C1 segment of cervical spinal cord (tissue), 14 donors: ENCODE results near the gene RASA3.
"Not testable (repeated sequence)": the region's sequence is repeated elsewhere in the genome, so short reads cannot be mapped to it uniquely, and the experiment has no call there.

ENCODE experiments used
- DNase-seq, 14 donors: peaks; one replicate each; lab custom pipeline; 2025; lab: John Stamatoyannopoulos, UW

Gene RASA3

DNA sequence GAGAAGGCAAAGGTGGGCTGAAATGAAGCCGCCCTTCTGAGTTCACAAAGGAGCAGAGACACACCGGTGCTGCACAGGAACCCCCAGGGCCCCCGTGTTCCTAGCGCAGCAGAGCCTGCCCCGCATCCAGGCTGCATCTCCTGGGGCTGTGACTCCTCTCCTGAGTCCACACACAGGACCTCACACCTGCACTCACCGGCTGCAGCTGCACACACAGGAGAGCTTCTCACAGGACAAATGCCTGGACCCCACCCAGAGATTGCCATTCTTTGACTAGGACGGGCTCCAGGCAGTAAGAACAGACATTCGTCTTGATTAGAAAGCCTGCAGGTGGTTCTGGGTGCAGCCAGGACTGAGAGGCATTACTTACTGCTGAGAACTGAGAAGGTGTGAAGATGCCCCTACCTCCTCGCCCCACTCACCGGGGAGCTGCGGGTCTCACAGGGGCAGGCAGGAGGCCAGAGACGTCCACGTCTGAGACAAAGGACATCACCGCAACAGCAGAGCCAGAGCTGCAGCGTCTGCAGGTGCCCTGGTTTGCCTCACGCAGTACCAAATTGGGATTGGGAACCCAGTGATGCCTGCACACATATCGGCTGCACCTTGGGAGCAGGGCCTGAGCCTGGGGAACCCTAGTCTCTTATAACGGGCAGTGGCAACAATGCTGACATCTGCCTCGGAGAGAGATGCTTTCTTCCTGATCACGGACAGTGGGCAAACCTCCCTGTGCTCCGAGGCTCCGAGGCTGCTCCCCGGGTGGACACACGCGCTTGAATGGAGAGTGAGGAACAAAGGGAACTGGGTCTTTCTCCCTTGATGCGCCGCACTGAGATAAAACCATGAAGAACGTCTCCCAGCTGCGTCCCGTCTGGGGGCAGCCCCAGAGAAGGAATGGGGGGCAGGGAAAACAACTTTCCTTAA, 50.4 kb downstream of the RASA3 start:
- no peak for DNase-seq

DNA sequence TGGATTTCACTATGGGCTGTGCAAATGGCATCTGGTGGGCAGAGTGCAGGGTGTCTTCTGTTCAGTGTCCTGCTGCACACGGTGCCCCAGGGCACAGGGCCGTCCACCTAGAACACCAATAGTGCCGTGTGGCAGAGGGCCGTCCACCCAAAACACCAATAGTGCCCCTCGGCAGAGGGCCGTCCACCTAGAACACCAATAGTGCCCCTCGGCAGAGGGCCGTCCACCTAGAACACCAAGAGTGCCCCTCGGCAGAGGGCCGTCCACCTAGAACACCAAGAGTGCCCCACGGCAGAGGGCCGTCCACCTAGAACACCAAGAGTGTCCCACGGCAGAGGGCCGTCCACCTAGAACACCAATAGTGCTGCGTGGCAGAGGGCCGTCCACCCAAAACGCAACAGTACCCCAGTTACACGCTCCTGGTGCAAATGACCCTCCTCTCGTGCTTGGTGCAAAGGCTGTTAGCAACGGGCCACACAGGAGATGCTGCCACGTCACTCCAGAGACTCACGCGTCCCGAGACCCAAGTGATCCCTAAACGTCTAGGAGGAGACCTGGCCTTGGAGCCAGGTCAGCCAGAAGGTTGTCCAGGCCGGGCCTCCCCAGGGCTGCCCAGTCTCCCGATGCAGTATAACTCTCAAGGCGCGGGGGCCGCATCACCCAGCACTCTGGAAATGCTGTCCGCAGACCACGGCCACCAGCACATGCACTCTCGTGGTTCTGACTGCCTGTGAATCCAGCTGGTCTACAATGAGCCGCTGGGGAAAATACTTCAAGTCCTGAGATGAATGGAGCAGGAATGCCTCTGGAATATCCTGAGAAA, 51.5 kb downstream of the RASA3 start:
- no peak for DNase-seq

GRCh38 chr13:114079601-114080536, 52.6 kb downstream of the RASA3 start:
- DNase-seq: no peak

- DNase-seq: peak in 1 of 14 donors; percentile 9
Measured at GRCh38 chr13:114078461-114079451, 53.7 kb downstream of the RASA3 start.

DNA sequence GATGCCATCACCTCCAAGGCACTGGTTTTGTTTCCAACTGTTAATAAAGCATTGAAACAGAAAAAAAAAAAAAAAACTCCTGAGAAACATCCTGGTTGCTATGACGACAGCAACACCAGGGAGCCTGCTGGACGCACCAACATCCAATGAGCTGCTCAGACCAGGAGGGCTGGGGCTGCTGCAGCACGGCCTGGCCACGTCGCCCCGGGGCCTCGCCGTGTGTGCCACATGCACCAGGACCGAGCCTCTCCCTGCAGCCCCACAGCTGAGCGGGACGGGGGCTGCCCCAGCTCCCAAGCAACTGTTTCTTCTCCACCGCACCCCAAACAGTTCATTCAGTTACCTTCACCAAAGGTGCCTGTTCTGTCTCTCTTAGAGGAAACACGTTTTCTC, 54.5 kb downstream of the RASA3 start:
- peak in 2 of 14 donors; percentile 33 to 43 for DNase-seq

DNA sequence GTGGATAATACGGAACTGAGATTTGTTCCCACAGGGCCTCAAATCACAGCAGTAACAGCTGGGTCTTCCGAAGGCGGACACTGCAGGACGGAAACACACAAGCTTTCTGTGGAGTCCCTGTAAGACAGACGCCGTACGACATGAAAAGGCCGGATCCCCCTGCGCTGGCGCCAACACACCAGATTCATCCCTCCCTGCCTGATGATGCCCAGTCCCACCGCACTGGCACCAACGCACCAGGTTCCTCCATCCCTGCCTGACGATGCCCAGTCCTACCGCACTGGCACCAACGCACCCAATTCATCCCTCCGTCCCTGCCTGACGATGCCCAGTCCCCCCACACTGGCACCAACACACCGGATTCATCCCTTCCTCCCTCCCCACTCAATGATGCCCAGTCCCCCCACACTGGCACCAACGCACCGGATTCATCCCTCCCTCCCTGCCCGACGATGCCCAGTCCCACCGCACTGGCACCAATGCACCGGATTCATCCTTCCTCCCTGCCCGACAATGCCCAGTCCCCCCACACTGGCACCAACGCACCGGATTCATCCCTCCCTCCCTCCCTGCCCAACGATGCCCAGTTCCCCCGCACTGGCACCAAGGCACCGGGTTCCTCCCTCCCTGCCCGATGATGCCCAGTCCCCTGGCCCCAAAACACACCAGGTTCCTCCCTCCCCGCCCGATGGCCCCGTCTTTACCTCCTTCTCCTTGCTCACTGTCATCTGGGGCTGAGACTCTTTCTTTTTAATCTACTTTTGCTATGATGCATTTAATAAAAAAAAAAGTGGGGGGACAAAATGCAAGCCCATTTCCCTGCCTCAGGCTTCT, 55.1 kb downstream of the RASA3 start:
- peak in 1 of 14 donors; percentile 53 for DNase-seq

DNA sequence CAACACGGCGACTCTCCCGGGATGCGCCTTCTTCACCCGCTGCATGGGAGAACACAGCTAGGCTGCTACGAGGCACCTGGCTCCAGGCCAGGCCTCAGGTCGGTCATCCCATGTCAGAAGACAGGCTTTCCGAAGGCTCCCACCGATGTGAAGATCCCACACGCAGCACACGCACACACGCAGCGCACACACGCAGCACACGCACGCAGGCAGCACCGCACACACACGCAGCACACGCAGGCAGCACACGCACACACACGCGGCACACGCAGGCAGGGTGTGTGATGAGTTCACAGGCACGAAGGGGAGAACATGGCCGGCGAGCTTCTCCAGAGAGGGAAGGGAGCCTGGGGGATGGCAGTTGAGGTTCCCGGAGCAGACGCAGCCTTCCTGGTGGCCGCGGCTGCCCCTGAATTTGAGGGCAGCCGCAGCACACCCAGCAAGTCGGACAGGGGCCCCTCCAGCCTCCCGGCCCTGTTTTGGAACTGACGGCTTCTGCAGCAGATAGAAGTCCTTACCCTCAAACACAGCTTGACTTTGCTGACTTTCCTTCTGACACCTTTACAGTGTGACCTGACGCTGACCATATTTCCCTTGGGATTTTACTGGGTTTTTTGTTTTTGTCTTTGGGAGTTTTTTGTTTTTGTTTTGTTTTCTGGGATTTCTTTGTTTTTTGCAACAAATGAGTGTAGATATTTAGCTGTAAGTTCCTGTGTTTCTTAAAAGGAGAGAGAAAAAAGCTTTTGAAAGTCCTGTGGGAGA, 55.9 kb downstream of the RASA3 start:
- no peak for DNase-seq

- DNase-seq: not testable (repeated sequence)
Measured at GRCh38 chr13:114075811-114076210, 56.6 kb downstream of the RASA3 start.

- no peak for DNase-seq
Measured at GRCh38 chr13:114074671-114075315, 57.6 kb downstream of the RASA3 start.

DNA sequence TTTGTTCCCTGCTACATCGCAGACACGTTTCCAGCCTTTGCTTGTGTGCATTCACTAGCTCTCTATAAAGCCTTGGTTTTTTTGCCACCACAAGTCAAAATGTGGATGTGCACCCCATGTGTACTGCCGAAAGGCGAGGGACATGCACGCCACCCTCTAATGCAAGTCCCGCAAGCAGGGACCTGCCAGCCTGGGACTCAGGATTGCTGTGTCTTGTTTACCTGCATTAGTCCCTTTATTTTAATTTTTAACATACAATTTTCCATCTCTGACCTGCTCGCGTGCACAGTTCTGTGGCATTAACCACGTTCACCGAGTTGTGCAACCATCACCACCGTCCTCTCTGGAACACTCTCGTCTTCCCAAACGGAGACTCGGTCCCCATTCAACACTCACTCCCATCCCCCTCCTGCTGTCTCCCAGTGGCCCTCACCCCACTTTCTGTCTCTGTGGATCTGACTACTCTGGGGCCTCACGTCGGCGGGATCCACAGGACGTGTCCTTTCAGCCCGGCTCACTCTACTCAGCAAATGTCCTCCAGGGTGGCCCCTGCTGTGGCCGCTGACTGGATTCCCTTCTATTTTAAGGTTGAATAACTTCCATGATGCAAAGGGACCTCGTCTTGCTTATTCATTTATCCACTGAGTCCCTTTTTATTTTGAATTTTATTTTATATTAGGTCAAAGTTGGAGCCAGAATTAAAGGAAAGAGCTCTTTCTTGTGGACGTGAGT, 58.4 kb downstream of the RASA3 start:
- no peak for DNase-seq

DNA sequence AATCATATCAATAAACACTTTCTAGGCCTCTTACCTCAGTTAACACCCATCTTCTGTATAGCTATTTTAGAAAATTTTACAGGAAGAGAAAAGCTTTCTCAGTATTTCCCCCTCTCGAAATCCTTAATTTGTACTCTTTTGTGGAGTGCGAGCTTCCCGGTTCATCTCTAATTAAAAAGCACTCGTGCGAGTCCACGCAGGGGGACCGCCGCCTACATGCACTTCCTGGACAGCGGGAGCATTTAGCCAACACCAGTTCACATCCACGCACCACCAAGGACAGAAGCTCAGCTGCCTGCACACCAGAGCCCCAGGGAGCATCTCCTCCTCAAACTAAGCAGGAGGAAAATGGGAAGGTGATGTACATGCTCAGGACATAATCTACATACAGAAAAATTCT, 60.0 kb downstream of the RASA3 start:
- DNase-seq: no peak

DNA sequence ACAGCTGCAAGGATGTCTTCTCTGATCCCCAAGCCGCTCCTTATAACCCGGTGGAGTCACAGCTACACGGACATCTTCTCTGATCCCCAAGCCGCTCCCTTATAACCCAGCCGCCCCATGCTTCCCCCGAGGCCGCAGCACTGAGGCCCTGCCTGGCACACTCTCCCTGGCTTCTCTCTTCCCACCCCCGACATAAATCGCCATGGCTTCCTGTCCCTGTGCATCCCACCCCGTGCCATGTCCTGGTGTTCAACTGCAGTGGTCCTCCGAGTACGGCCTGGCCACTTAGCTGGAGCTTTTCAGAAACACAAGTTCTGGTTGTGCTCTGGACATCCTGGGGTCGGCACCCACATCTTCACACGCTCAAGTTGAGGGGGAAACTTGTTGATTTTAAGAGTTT, 60.4 kb downstream of the RASA3 start:
- no peak for DNase-seq

GRCh38 chr13:114071410-114071809, 61.0 kb downstream of the RASA3 start:
- peak in 4 of 14 donors; percentile 32 to 47 (median 36) for DNase-seq

GRCh38 chr13:114070098-114070799, 62.2 kb downstream of the RASA3 start:
- no peak for DNase-seq

DNA sequence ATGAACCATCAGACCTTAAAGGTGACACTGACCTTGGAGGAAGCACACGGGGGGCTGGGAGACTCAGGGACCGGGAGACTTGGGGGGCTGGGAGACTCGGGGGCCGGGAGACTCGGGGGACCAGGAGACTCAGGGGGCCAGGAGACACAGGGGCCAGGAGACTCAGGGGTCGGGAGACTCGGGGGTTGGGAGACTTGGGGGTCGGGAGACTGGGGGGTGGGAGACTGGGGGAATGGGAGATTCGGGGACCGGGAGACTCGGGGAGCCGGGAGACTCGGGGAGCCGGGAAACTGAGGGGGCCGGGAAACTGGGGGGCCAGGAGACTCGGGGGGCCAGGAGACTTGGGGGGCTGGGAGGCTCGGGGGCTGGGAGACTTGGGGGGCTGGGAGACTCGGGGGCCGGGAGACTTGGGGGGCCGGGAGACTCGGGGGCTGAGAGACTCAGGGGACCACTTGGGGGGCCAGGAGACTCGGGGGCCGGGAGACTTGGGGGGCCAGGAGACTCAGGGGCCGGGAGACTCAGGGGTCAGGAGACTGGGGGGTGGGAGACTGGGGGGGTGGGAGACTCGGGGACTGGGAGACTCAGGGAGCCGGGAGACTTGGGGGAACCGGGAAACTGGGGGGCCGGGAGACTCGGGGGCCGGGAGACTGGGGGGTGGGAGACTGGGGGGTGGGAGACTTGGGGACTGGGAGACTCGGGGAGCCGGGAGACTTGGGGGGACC, 62.9 kb downstream of the RASA3 start:
- no peak for DNase-seq
